Brain pericyte (primary cell): ENCODE results near the gene RAB40A.

Experiments
- DNase-seq: peaks from one replicate; pipeline ENCODE4 v3.0.0-alpha.2; 2012; ENCODE audit warnings: low read depth, low spot score

The RAB40A gene, protein sequence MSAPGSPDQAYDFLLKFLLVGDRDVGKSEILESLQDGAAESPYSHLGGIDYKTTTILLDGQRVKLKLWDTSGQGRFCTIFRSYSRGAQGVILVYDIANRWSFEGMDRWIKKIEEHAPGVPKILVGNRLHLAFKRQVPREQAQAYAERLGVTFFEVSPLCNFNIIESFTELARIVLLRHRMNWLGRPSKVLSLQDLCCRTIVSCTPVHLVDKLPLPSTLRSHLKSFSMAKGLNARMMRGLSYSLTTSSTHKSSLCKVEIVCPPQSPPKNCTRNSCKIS

GRCh38 chrX:103519389-103519788 is at the start of gene RAB40A:
Gene RAB40A, minus strand, starts transcription at chrX:103519489. Its CDS starts 18,733 bp downstream, at chrX:103500756.
- no peak for DNase-seq

DNA sequence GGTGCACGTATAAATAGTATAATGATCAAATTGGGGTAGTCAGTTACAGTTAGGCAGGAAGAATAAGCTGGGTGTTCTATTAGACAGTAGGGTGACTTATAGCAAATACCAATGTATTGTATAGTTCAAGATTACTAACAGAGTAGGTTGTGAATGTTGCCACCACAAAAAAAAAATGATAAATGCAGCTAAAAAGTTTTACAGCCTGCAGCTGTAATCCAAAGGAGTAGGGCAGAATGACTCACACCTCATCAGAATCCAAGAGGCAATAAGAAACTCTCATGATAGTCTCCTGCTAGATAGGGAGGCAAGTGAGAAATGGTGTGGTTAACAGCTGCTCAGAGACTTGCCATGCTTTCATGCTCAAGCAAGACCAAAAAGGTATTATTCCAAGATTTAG is 46.5 kb upstream of the RAB40A start:
- no peak for DNase-seq

DNA sequence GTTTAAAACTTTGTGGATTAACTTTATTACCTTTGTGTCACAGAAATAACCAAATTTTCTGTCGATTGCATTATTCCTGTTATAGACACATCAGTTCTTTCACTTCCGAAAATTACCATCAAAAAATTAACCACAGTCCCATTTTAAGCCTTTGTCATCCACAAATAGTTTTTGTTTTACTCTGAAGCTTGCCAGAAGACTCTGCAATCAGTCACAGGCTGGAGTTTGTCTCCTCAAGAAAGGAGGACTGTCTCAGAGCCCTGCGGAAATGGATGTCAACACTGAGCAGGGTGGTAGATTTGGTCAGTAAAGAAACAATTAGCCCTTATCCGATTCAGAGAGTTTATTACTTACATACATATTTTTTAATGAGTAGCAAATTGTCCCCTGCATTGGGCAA is 45.9 kb upstream of the RAB40A start:
- no peak for DNase-seq

DNA sequence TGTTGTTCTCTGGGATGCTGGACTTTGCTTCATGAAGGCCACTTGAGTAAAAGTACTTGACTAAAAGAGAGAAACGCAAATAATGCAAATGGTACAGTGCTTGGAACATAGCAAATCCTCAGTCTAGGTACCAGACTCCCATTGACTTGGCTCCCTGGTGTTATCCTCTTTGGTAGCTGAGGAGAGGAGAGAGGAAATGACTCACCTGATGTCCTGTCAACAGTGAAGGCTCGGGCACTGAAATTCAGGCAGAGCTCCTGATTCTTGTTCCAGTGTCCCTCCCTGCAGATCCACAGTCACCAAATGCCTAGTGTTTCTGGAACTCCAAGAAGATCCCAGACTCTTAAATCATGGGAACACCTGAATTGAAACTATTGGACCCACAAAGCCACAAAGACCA is 43.5 kb upstream of the RAB40A start:
- no peak for DNase-seq

DNA sequence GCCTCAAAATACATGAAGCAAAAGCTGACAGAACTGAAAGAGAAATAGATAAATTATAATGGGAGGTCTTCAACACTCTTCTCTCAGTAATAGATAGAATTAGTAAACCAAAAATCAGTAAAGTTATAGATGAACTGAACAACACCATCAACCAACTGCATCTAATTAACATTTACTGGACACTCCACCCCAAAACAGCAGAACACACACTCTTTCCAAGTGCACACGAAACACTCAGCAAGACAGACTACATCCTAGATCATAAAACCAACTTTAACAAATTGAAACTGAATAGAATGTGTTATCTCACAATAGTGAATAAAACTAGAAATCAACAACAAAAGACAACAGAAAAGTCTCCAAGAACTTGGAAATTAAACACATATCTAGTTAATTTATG is 41.0 kb upstream of the RAB40A start:
- no peak for DNase-seq

- DNase-seq: no peak
Measured at GRCh38 chrX:103556963-103557612, 37.8 kb upstream of the RAB40A start.

- no peak for DNase-seq
Measured at GRCh38 chrX:103554687-103555424, 35.6 kb upstream of the RAB40A start.

GRCh38 chrX:103552236-103552635 is 32.9 kb upstream of the RAB40A start:
- DNase-seq: no peak

- DNase-seq: no peak
Measured at GRCh38 chrX:103550415-103551051, 31.2 kb upstream of the RAB40A start.

DNA sequence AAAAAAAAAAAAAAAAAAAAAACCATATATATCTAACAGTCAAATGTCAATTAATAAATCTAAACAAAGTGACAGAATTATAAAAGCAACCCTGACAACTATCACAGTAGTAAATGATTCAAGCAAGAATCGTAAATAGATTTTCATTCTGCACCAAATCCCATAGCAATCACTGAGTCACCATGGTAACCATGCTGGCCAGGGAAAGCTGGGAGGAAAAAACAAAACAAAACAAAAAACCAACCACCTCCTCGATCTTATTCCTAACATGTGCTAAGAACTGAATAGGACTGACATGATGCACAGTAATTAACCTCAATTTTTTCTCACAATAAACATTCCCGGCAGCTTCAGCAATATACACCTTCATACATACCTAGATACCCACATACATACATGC is 30.6 kb upstream of the RAB40A start:
- no peak for DNase-seq

DNA sequence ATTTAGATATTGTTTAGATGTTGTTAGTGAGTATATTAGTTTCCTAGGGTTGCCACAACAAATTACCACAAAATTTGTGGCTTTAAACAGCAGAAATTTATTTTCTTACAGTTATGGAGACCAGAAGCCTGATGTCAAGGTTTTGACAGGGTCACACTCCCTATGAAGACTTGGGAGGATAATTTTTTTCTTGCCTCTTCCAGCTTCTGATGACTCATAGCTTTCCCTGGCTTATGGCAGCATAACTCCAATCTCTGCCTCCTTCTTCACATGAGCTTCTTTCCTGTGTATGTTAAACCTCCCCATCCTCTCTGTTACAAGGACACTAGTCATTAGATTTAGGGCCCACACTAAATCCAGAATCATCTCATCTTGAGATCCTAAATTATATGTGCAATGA is 20.9 kb upstream of the RAB40A start:
- no peak for DNase-seq

- no peak for DNase-seq
Measured at GRCh38 chrX:103539695-103540094, 20.4 kb upstream of the RAB40A start.

DNA sequence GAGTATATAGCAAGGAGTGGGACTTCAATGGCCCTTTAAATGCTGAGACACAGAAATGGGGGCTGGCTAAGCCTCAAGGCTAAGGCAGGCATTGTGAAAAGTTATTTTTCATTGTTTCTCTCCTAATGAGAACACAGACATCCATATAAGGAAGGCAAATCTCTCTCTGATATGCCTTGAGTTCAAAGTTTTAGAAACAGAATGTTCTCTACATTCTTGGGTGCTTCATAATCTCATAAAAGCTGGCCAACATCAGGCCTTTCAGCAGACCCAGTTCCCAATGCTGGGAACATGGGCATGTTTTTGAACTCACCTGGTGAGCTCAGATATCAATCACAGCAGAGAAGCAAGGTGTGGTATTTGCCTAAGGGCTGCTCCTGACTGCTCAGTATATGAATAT is 19.4 kb upstream of the RAB40A start:
- DNase-seq: no peak

DNA sequence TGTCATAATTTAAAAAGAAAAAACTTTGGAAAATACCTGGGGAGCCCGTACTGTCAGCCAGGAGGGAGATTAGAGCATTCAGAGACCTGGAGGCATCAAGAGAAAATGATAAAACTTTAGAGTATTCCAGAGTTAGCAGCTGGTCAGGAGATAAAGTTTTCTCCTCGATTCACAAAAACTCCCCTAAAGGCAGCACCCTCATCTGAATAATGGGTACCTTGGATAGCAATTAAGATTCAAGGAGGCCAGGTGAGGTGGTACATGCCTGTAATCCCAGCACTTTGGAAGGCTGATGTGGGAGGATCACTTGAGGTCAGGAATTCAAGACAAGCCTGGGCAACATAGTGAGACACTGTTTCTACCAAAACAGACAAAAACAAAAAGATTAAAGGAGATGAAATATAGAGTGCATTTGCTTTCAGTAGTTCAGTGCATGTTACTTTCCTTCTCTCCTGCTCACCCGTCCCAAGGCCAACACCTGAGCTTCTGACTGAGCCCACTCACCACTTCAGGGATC is 18.6 kb upstream of the RAB40A start:
- DNase-seq: no peak

DNA sequence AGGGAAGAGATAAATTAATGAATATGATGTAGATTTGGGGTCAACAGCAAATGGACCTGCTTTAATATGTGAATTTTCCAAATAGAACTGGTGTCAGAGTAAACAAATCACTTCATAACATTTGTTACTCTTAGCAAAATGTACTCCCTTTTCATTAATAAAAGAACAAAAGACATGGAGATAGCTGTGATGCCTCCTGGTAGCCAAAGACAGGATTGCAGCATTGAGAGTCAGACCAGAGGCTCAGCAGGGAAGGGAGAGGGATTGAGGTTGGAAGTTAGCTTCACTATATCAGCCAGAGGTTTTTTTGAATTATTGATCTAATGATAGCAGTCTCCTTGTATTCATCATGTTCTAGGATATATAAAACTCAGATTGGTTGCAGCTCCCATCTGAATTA is 17.4 kb upstream of the RAB40A start:
- no peak for DNase-seq

DNA sequence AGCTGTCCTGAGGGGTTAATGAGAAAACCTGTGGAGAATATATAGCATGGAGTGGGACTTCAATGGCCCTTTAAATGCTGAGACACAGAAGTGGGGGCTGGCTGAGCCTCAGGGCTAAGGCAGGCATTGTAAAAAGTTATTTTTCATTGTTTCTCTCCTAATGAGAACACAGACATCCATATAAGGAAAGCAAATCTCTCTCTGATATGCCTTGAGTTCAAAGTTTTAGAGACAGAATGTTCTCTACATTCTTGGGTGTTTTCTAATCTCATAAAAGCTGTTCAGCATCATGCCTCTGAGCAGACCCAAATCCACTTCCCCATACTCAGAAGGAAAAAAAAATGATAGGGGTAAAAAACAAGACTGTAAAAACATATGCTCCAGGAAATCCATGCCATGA is 16.8 kb upstream of the RAB40A start:
- DNase-seq: no peak

DNA sequence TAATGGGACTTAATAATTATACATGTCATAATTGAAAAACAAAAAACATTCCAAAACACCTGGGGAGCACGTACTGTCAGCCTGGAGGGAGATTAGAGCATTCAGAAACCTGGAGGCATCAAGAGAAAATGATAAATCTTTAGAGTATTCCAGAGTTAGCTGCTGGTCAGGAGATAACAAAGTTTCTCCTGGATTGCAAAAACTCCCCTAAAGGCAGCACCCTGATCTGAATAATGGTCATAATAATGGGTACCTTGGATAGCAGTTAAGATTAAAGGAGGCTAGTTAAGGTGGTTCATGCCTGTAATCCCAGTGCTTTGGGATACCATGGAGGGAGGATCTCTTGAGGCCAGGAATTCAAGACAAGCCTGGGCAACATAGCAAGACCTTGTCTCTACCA is 15.9 kb upstream of the RAB40A start:
- no peak for DNase-seq

GRCh38 chrX:103533511-103534216 is 14.4 kb upstream of the RAB40A start:
- no peak for DNase-seq

DNA sequence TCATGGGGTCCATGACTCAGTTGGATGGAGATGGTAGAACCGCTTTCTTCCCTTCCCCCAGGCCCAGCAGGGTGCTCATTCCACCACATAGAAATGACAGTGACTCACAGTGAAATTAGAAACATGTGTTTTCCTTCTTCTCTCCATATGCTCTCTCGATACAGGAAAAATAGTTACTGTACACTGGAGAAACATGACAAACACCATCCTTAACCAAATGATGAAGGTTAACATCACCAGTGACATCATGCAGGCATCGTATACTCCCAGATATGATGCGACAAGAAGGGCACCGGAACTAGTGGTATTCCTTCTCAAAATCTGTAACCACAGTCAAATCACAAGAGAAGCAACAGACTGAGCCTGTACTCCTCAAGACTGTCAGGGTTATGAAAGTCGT is 11.7 kb upstream of the RAB40A start:
- DNase-seq: no peak

DNA sequence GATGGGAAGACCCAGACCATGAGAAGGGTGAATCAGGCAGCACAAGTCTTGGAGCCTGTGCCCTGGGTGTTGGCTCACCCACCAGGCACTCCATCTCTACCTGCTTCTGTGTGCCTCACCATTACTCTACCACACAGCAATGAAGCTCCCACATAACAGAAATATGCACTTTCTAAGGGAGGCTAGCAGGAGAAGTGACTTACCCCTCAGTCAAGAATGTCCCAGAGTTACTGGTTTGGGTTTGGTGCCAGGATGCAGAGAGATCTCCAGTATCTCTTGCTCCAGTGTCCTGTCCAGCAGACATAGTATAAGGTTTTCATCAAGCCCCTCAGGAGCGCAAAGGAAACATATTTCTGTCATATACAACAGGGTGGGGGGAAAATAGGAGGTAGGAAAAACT is 11.3 kb upstream of the RAB40A start:
- DNase-seq: no peak

GRCh38 chrX:103529550-103529949 is 10.3 kb upstream of the RAB40A start:
- no peak for DNase-seq

GRCh38 chrX:103524747-103525146 is 5.5 kb upstream of the RAB40A start:
- no peak for DNase-seq
